Measurements from ENCODE around the gene ATP2A2. TPM values are rescaled to one million over a fixed set of nuclear protein-coding genes. Genes with fewer than 3 reads are reported as not detected.

The ATP2A2 gene
- total and polyA plus RNA-seq, 10 donors: 7.8 to 143 (median 107) TPM

- 45 to 68% (median 48%) methylated on average over 11 to 12 of the region's 12 CpGs for WGBS, 5 donors
- Histone ChIP-seq H3K4me3 (peak overlapping the region in 1 of 8 donors; percentile 7), H3K9me3 (no peaks in the 10 kb centered on the region), H3K36me3 (no peaks in the 10 kb centered on the region), H3K27ac (peak overlapping the region in 6 of 8 donors; percentile 21 to 83 (median 70)), H3K4me1 (peaks cover 0 to 24% (median 4%) of the 10 kb centered on the region in 6 donors), H3K27me3 (replicated peaks in 1 of 7) (no peaks in the 10 kb centered on the region)
- TF ChIP-seq POLR2AphosphoS5 (IDR thresholded peaks at IDR 0.05) (peak in 1 of 3 donors; percentile 64), CTCF (IDR thresholded peaks at IDR 0.05 in 8 of 11, conservative IDR thresholded peaks at IDR 0.05 in 3 of 11) (no peak)
- no peak for DNase-seq
- intact Hi-C loops (cut with DNase I; ENCODE audit: low total_unique reads): no loop called here
Measured at GRCh38 chr12:110256780-110257431, 24.1 kb upstream of the ATP2A2 start.

GRCh38 chr12:110258466-110258865 lies 22.6 kb upstream of the ATP2A2 start:
- intact Hi-C loops (cut with DNase I; ENCODE audit: low total_unique reads): no loop called here
- H3K9me3 ChIP-seq: no peaks in the 10 kb centered on the region
- H3K4me1 ChIP-seq: peaks cover 0 to 18% (median 4%) of the 10 kb centered on the region in 6 donors
- no peak overlapping the region for H3K4me3 ChIP-seq
- WGBS, 5 donors: 89 to 95% (median 91%) methylated on average over 12 of the region's 12 CpGs
- no peak overlapping the region for H3K27ac ChIP-seq
- TF ChIP-seq POLR2A (IDR thresholded peaks at IDR 0.05) (no peak), POLR2AphosphoS5 (IDR thresholded peaks at IDR 0.05) (no peak), CTCF (IDR thresholded peaks at IDR 0.05 in 8 of 11, conservative IDR thresholded peaks at IDR 0.05 in 3 of 11) (no peak)
- no peaks in the 10 kb centered on the region for H3K27me3 ChIP-seq (replicated peaks in 1 of 7)
- no peak for DNase-seq
- no peaks in the 10 kb centered on the region for H3K36me3 ChIP-seq

GRCh38 chr12:110262442-110263388 lies 18.3 kb upstream of the ATP2A2 start:
- TF ChIP-seq CTCF (IDR thresholded peaks at IDR 0.05 in 8 of 11, conservative IDR thresholded peaks at IDR 0.05 in 3 of 11) (no peak), POLR2A (IDR thresholded peaks at IDR 0.05) (no peak), POLR2AphosphoS5 (IDR thresholded peaks at IDR 0.05) (no peak)
- no peak overlapping the region for H3K4me3 ChIP-seq
- intact Hi-C loops (cut with DNase I; ENCODE audit: low total_unique reads): no loop called here
- 81 to 90% (median 84%) methylated on average over 17 of the region's 17 CpGs for WGBS, 5 donors
- H3K27me3 ChIP-seq (replicated peaks in 1 of 7): no peaks in the 10 kb centered on the region
- DNase-seq: no peak
- no peak overlapping the region for H3K27ac ChIP-seq
- peaks cover 0 to 11% (median 4%) of the 10 kb centered on the region in 6 donors for H3K4me1 ChIP-seq
- no peaks in the 10 kb centered on the region for H3K36me3 ChIP-seq
- H3K9me3 ChIP-seq: no peaks in the 10 kb centered on the region
